ENCODE data around the gene AMN1.
"Not testable (repeated sequence)": the region's sequence is repeated elsewhere in the genome, so short reads cannot be mapped to it uniquely, and the experiment has no call there.

The AMN1 gene

GRCh38 chr12:31685801-31686200 lies 43.0 kb downstream of the AMN1 start:
- no peak for DNase-seq (ENCODE audit: low spot score)

DNA sequence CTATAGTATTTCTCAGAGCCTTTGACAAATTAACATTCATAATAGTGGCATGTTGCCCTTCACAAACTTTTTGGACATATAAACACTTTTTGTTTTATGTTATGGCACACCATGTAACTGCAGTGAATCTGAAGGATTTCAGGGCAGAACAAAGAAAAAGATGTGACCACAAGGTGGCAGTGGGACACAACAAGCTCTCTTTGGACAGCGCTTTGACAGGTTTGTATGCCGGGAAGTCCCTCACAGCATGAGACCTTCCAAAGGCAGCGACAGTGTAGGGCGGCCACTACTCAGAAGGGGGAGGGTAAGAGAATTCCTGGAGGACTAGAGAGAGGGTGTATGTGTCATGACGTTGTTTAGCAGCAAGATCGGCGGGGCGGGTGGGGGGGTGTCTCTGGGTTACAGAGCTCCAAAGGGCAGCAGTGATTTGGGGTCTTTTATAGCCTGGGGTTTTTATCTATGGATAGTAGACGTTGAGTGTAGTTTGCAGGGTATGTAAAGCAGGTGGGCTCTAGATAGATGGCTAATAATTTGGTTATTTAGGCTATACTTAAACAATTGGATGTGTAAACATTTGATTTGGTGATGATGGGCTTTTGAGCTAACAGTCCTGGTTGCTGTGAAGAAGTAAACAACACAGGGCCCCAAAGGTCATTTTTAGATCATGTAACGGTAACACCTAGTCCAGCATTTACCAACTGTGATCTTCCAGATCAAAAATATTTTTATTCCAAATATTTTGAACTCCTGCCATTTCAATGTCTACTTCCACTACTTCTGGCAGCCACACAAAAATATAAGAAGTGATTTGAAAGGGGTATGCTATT lies 46.5 kb downstream of the AMN1 start:
- peak; percentile 36 for DNase-seq (ENCODE audit: low spot score)

DNA sequence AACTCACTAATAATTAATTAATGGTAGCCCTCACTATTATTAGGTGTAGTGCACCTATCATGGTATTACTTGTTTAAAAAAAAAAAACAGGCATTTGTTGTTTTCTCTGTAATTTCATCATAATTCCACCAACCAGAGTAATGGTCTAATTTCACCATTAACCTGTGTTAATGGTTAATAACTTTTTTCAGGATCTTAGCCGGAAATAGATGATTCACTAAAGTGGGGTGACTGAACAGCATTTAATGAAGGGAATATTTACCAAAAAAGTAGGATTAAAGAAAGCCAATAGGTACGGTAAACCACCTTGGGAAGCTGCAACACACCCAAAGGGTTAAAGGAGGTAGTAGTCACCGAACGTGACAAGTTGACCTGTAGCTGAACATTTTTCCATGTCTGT lies 56.3 kb downstream of the AMN1 start:
- DNase-seq (ENCODE audit: low spot score), result no peak

DNA sequence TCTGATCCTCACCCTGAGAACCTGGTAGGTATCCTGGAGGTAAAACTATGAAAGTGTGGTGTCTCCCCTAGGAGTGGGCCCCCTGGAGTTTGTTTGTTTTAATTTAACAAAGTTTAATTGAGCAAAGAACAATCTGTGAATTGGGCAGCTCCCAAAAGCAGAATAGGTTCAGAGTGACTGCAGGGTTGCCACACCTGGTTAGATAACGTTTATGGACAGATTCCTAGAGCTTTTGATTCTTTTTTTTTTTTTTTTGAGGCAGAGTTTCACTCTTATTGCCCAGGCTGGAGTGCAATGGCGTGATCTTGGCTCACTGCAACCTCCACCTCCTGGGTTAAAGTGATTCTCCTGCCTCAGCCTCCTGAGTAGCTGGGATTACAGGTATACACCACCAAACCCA lies 59.2 kb downstream of the AMN1 start:
- not testable (repeated sequence) for DNase-seq (ENCODE audit: low spot score)

- no peak for DNase-seq (ENCODE audit: low spot score)
Observed at GRCh38 chr12:31669020-31669419, 59.8 kb downstream of the AMN1 start.

- DNase-seq (ENCODE audit: low spot score), result no peak
Observed at GRCh38 chr12:31664038-31664437, 64.8 kb downstream of the AMN1 start.

DNA sequence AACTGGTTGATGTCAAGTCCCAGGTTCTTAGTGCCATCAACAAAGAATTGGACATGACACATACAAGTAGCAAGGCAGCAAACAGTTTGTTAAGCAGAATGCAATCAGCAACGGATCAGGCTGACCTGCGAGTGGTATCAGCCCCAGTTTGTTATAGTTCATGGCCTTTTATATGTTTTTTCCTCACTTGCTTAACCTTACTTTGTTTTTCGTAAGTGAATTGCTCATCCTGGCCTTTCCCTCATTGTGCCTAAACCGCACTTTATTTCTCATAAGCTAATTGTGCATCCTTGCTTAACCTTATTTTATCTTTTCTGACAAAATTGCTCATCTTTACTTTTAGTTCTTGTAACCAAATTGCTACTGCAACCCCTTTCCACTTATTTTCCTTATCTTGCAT lies 65.2 kb downstream of the AMN1 start:
- DNase-seq (ENCODE audit: low spot score), result no peak

GRCh38 chr12:31662176-31662849 lies 66.5 kb downstream of the AMN1 start:
- DNase-seq (ENCODE audit: low spot score), result no peak

GRCh38 chr12:31659087-31659942 lies 69.5 kb downstream of the AMN1 start, which contains the start of gene ETFBKMT:
Gene ETFBKMT, plus strand, starts transcription at chr12:31659688. Its CDS starts 2,266 bp downstream, at chr12:31661954.
- peak; percentile 93 for DNase-seq (ENCODE audit: low spot score)

GRCh38 chr12:31658471-31659086 lies 70.2 kb downstream of the AMN1 start:
- DNase-seq (ENCODE audit: low spot score), result no peak

DNA sequence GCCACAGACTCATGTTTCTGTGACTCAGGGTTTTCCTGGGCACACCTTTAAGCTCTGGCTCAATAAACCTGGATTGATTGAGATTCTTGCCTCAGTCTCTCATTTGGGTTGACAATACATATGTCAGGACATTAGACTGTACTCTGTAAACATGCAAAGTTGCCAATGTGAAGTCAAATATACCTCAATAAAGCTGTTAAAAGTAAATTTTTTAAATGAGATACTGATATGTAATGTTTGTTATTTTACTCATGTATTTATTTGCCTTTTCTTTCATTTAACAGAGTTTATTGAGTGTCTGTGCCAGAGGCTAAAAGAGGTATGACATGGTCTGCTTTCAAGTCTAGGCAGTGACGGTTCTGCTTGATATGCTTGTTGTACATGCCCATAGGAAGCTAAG lies 73.0 kb downstream of the AMN1 start:
- no peak for DNase-seq (ENCODE audit: low spot score)

DNA sequence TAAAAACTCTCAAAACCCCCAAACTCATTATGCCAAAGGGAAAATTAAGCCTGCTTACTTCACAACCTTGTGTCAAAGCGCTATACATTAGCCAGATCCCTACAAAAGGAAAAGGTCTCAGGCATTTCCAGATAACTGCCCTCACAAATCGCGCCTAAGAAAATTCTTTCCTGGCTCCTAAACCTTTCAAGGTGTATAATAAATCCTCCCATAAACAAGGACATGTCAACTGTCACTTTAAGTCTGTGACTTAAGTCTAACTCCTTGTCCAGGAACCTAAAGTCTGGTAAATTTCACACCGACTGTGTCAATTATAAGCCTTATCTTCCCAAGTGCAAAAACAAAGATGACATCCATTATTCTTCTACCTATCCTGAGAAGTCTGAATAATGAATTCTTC lies 73.6 kb downstream of the AMN1 start:
- DNase-seq (ENCODE audit: low spot score), result no peak

GRCh38 chr12:31651893-31652521 lies 76.8 kb downstream of the AMN1 start:
- no peak for DNase-seq (ENCODE audit: low spot score)

- DNase-seq (ENCODE audit: low spot score), result no peak
Observed at GRCh38 chr12:31650918-31651317, 77.9 kb downstream of the AMN1 start.

DNA sequence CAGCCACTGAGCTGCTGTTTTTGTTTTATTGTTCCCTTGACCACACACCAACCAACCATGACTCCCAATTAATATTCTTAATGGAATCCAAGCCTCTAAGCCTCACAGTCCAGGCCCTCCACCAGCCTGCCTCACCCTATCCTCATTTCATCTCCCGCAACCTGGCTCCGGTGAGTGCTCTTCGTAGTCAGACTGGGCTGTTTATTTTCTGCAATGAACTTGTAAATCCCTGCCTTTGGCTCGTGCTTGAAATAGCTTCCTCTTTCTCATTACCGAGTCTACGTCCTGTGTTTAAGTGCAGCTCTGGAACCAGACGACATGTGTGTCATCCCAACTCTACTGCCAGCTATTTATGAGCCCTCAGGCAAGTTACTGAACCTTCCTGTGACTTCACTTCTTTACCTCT lies 81.7 kb downstream of the AMN1 start:
- DNase-seq (ENCODE audit: low spot score), result no peak

GRCh38 chr12:31645924-31646323 lies 82.9 kb downstream of the AMN1 start:
- DNase-seq (ENCODE audit: low spot score), result no peak

DNA sequence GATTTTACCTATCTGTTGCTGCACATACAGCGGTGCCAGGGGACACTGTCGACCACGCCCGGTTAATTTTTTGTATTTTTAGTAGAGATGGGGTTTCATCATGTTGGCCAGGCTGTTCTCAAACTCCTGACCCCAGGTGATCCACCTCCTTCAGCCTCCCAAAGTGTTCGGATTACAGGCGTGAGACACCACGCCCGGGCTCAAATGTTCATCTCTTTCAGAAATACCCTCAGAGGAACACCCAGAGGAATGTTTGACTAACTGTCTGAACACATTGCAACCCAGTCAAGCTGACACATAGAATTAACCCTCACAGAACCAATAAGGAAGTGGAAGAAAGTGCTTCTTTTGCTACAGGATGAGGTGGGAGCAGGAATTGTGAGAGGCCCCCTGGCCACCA lies 84.3 kb downstream of the AMN1 start:
- DNase-seq (ENCODE audit: low spot score), result no peak

DNA sequence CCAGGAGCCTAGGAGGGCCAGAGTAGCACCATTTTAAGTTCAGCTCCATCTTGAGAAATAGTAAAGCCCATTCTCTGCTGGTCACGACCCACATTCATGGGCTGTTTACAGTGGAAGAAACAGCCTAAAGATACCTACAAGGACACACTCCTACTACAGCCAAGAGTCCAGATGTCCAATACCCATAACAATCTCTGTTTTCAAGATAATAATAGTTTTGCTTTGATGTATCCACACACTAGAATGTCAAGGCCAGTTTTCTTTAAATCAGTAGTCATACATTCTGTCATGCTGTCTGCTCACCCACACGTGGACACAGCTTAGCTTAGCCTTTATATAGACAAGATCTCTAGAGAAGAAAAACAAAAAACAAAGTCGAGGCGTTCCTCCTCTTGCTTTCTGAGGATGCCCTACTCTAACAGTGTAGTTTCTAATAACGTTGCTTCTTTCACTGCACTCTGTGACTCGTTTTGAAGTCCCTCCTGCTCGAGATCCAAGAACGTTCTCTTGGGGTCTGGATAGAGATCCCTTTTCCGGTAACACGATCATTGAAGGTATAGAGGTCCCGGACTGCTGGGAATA lies 87.2 kb downstream of the AMN1 start:
- DNase-seq (ENCODE audit: low spot score), result no peak

DNA sequence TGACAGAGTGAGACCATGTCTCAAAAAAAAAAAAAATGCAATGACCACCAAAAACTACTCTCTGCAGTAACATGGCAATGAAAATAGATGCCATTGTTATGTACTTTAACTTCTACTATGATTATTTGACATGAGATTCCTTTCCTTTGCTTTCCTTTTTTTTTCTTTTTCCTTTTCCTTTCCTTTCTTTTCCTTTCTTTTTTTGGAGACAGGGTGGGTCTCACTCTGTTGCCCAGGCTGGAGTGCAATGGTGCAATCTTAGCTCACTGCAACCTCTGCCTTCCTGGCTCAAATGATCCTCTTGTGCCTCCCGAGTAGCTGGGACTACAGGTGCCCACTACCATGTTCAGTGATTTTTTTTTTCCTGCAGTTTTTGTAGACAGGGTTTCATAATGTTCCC lies 94.2 kb downstream of the AMN1 start:
- DNase-seq (ENCODE audit: low spot score), result no peak

DNA sequence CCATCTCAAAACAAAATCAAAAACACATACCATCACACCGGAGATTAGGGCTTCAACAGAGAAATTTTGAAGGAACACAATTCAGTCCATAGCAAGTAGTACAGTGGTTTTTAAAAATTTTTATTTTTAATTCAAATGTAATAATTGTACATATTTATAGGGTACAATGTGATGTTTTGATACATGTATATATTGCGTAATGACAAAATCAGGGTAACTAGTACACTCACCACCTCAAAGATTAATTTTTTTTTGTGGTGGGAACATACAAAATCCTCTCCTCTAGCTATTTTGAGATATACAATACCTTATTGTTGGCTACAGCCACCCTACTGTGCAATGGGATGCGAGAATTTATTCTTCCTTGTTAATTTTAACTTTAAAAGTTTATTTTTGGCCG lies 95.4 kb downstream of the AMN1 start:
- no peak for DNase-seq (ENCODE audit: low spot score)

GRCh38 chr12:31631809-31632208 lies 97.0 kb downstream of the AMN1 start:
- no peak for DNase-seq (ENCODE audit: low spot score)

Data from GM03348 (cell line).